GM21737 (cell line): ENCODE measurements around the gene ZDHHC5.
A peak's percentile ranks its signal among the peaks of the same experiment; 100 is the strongest.
"Not testable (repeated sequence)": the region's sequence is repeated elsewhere in the genome, so short reads cannot be mapped to it uniquely, and the experiment has no call there.

ENCODE experiments used
- ATAC-seq: cut with Tn5 transposase; IDR thresholded peaks from one replicate; pipeline ENCODE4 v1.9.1; 2021; ENCODE audit warnings: mild to moderate bottlenecking, moderate library complexity; ENCODE audit not compliant: unreplicated experiment

Gene ZDHHC5

DNA sequence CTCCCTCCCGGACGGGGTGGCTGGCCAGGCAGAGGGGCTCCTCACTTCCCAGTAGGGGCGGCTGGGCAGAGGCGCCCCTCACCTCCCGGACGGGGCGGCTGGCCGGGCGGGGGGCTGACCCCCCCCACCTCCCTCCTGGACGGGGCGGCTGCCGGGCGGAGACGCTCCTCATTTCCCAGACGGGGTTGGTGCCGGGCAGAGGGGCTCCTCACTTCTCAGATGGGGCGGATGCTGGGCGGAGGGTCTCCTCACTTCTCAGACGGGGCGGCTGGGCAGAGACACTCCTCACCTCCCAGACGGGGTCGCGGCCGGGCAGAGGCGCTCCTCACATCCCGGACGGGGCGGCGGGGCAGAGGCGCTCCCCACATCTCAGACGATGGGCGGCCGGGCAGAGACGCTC lies 48.8 kb downstream of the ZDHHC5 start:
- ATAC-seq = not testable (repeated sequence)

DNA sequence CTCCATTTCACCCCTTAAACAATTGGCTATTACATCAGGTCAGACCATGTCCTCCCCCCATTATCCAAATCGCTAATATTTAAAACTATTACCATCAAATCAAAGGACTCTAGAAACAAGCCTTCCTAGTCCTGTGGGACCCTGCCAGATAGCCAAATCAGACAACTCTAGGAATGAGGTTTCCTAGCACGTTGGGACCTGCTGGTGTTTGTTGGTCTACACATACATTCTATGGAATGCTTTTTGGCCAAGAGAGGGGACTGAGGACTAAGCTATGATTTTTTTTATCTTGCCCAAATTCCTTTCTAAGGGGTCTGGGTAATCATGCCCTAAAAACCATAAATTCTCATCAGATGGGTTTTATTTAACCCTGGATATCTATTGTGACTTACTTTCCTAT lies 59.3 kb downstream of the ZDHHC5 start:
- ATAC-seq = no peak

DNA sequence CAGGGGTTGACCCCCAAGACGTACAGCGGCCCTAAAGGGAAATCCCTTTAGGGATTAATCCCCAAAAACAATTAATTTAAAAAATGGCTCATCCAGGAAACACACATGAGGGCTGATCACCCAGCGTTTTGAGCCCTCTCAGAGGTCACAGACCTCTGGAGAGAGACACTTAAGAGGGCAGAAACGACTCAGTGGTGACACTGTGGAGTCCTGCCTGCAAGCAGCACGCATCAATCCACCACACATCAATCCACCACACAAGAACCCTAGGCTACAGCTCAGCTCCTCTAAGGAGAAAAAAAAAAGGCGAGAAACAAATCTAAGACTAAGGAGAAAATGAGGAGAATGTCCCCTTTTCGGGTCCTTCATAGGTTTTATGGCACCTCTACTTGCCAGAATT lies 60.9 kb downstream of the ZDHHC5 start:
- ATAC-seq = no peak

DNA sequence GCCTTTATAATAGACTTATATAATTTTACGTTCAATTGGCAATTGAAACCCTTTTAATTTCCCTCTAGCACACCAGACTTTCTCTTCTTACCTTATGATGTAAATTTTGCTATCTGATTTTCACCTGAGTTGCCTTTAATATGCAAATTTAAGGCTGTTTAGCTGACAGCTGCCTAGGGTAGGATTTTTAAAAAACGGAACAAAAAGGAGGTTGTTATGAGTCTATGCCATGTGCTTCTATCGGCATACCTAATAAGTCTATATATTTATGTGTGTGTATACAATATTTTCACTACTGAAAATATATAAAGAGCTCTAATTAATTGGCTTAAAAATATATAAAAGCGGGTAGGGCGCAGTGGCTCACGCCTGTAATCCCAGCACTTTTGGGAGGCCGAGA lies 61.6 kb downstream of the ZDHHC5 start:
- ATAC-seq = no peak

DNA sequence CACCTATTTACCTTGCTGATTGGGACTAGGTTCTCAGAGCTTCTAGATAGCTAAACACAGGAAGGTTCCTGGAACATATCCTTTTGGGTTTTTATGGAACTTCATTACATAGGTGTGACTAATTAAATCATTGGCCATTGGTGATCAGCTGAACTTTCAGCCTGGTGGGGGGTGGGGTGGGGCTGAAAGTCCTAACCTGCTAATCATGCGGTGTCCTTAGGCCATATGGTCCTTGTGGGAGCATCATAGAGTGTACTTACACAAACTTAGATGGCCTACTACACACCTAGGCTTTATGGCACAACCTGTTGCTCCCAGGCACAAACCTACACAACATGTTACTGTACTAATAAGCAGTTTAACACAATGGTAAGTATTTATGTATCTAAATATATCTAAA lies 64.7 kb downstream of the ZDHHC5 start:
- ATAC-seq = no peak

DNA sequence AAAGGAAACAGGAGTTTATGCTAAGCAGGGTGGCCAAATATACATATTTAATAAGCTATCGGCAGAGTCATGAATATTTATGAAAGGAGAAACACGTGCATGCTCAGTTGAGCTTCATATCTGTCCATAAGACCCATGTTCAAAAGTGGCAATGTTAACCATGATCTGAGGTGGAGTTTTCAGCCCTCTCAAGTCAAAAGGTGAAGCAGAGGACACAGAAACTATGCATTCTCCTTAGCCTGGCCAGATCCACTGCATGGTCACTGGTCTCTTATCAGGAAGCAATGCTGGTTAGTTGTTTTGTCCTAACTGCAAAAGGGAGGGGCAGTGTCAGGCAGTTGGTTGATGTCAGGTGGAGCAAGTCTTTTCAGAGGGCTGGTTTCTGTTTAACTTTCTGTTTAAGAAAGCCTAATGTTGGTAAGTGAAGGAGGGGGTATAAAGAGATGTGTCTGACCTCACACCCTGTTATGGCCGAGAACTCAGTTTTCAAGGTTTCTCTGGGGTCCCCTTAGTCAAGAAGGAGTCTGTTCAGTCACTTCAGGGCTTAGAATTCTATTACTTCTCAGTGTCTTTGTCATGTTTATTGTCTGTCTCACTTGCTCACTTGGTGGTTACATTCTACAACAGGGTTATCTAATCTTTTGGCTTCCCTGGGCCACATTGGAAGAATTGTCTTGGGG lies 67.8 kb downstream of the ZDHHC5 start:
- ATAC-seq = no peak

DNA sequence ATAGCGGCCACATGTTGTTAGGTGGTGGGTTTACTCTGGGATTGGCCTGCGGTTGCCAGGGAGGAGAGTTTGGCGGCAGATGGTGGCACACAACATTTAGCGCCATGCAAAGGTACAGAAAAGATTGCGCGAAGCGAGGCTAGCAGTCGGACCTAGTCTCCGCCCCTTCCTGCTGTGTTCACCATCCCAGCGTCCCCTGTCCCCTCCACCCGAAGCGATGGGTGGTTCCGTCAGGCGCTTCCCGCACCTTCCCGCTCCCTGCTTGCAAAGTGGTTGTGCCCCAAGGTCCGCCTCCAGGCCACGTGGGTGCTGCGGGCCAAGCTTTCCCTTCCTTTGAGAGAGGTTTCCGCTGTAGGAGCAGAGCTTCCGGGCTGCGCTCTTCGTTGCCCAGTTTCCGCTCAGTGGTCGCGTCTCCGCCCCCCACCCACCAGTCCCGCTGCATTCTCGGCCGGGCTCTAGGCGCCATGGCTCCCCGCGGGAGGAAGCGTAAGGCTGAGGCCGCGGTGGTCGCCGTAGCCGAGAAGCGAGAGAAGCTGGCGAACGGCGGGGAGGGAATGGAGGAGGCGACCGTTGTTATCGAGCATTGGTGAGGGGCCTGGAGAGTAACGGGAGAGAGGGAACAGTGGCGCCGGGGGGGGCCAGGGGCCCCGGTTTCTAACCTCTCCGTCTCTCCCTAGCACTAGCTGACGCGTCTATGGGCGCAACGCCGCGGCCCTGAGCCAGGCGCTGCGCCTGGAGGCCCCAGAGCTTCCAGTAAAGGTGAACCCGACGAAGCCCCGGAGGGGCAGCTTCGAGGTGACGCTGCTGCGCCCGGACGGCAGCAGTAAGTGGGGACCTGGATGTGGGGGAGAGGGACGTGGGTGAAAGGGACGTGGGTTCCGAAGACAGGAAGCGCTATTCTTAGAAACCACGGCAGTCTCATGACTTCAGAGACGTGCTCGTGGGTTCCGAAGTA lies 73.5 kb downstream of the ZDHHC5 start, which contains the start of gene SELENOH:
SELENOH (plus strand) TSS at position 360 of the 955 bp plus-strand sequence; CDS start at position 465, 105 bp downstream.
- ATAC-seq = peak; percentile 91

DNA sequence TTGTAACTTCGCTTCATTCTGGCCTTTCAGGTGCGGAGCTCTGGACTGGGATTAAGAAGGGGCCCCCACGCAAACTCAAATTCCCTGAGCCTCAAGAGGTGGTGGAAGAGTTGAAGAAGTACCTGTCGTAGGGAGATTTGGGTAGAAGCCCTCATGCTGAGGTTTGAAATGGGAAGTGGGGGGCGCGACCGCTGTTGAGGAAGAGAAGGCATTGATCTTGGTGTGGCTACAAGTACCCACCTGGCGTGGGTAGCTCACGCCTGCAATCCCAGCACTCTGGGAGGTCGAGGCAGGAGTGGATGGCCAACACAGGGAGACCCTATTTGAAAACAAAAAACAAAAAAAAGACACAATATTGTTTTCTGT lies 74.2 kb downstream of the ZDHHC5 start:
- ATAC-seq = no peak

DNA sequence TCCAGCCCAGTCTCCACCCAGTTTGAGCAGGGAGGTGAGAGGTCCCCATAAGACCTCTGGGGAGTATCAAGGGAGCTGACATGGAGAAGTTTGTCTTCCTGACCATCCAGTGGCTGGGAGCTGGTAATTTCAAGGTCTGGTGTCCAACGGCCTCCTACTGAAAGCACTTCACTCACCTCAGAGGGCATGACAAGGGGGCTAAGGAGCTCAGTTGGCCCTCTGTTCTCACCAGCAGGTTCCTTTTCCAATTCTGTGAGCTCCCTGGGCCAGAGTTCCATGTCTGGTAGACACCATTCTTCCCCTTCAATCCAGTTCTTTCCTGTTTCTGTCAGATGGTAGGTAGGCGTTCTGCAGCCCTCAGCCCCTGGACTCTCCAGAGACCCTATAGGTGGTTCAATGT lies 76.4 kb downstream of the ZDHHC5 start:
- no peak for ATAC-seq

DNA sequence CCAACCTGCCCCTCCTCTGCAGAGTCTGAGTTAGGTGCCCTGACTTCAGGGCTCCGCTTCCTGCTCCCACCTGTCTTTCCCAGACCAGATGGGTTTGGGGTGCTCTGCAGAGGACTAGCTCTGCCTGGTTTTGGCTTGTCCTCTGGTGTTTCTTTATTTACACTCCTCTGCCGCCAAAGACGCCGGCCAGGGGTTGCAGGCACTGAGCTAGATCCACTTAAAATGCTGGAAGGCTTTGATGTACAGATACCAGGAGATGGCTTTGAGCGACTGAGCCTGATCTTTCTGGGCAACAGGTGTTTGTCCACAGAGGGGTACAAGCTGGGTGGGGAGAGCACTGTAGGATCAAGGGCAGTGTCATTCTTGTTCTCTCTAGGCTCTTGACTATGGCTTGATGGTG lies 77.3 kb downstream of the ZDHHC5 start:
- no peak for ATAC-seq

DNA sequence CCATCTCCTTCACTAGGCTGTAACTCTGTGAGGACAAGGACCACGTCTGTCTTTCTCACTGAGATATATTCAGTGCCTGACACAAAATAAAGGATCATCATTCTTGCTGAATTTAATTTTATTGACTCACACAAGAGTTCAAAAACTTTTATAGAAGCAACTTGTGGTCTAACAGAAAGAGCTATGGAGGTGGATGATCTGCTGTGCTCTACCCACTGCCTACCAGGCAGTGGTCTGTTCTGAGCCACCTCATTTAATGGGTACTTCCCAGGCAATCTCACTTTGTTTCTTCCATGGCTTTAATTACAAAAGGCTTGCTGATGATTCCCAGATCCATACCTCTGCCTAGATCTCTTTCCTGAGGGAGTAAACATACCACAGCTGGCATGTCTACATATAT lies 79.0 kb downstream of the ZDHHC5 start:
- no peak for ATAC-seq
